Measurements from ENCODE around the gene C6orf62. TPM values are rescaled to one million over a fixed set of nuclear protein-coding genes. Genes with fewer than 3 reads are reported as not detected.

C6orf62 gene
- total RNA-seq, 2 experiments from 2014 or later = 42.3 to 77.4 TPM

GRCh38 chr6:24753545-24753944 is 34.6 kb upstream of the C6orf62 start:
- ChIA-PET POLR2A (interaction anchor here (0.8 to 1.6 kb wide), 4 partner anchors 9 to 169 kb away, joined by 4 to 6 read pairs (median 4); no protein-coding TSS in a partner anchor), CTCF (ENCODE audit: unreplicated experiment) (interaction anchor here (1.2 kb wide), 1 partner anchor 8 kb away, joined by 3 read pairs; no protein-coding TSS in a partner anchor)
- Histone ChIP-seq H3K4me1 (ENCODE audit: insufficient read depth, low read length, poor library complexity, severe bottlenecking) (no peaks in the 10 kb centered on the region), H3K79me2 (ENCODE audit: insufficient read depth, low read depth, low read length) (no peaks in the 10 kb centered on the region), H3K4me2 (ENCODE audit: low read length) (no peak overlapping the region), H3K9me3 (ENCODE audit: low read length) (peaks cover 19% of the 10 kb centered on the region; the same call in 1 of the 2 replicates), H3K4me3 (ENCODE audit: low read depth, low read length, poor library complexity, severe bottlenecking) (no peak overlapping the region), H2AFZ (ENCODE audit: low read length) (no peak overlapping the region), H4K20me1 (ENCODE audit: insufficient read depth, low read length) (no peaks in the 10 kb centered on the region), H3K9me2 (ENCODE audit: insufficient read depth, low read length) (no peaks in the 10 kb centered on the region), H3K27ac (ENCODE audit: low read depth, low read length, poor library complexity, severe bottlenecking) (no peak overlapping the region), H3K36me3 (ENCODE audit: insufficient read depth, low read length) (no peaks in the 10 kb centered on the region)
- no peak for DNase-seq (ENCODE audit: low spot score)
- TF ChIP-seq CTCF (conservative IDR thresholded peaks at IDR 0.05; ENCODE audit: low read length) = no peak
- TF ChIP-seq EZH2phosphoT487 (IDR thresholded peaks at IDR 0.05; ENCODE audit: borderline replicate concordance, low read depth, low read length) = no peak
- BruUV-seq (replicated peaks) = no TSS peak
- intact Hi-C loops (cut with micrococcal nuclease; ENCODE audit: unreplicated experiment) = no loop called here

DNA sequence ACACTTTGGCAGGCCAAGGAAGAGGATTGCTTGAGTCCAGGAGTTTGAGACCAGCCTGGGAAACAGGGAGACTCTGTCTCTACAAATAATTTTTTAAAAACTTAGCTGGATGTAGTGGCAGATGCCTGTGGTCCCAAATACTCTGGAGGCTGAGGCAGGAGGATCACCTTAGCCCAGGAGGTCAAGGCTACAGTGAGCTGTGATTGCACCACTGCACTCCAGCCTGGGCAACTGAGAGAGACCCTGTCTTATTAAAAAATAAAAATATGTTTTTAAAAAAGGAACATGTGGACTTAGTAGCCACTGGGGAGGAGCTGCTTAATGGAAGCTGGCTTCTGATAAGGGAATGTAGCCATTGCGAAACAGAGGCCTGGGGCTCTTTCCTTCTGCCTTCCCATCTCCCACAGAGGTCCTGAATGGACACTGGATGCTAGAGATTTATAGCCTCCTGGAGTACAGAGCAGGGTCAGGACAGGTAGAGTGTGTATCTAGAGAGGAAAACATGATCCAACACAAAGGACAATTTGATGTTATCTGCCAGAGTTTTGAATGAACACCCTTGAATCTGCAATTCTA is 34.1 kb upstream of the C6orf62 start:
- no peak overlapping the region for H2AFZ ChIP-seq (ENCODE audit: low read length)
- H3K4me3 ChIP-seq (ENCODE audit: low read depth, low read length, poor library complexity, severe bottlenecking) = no peak overlapping the region
- BruUV-seq (replicated peaks) = no TSS peak

More for the DNA sequence above, 34.1 kb upstream of the C6orf62 start:
- no peak for DNase-seq (ENCODE audit: low spot score)
- H3K4me1 ChIP-seq (ENCODE audit: insufficient read depth, low read length, poor library complexity, severe bottlenecking) = no peaks in the 10 kb centered on the region
- H3K9me2 ChIP-seq (ENCODE audit: insufficient read depth, low read length) = no peaks in the 10 kb centered on the region
- intact Hi-C loops (cut with micrococcal nuclease; ENCODE audit: unreplicated experiment) = no loop called here
- ChIA-PET POLR2A (interaction anchor here (0.7 to 1.6 kb wide), 5 partner anchors 8 to 168 kb away, joined by 4 to 6 read pairs (median 5); no protein-coding TSS in a partner anchor), CTCF (ENCODE audit: unreplicated experiment) (interaction anchor here (1.2 kb wide), 1 partner anchor 8 kb away, joined by 3 read pairs; no protein-coding TSS in a partner anchor)
- no peak for TF ChIP-seq CTCF (conservative IDR thresholded peaks at IDR 0.05; ENCODE audit: low read length)
- no peak for TF ChIP-seq EZH2phosphoT487 (IDR thresholded peaks at IDR 0.05; ENCODE audit: borderline replicate concordance, low read depth, low read length)
- H3K27ac ChIP-seq (ENCODE audit: low read depth, low read length, poor library complexity, severe bottlenecking) = no peak overlapping the region
- H3K4me2 ChIP-seq (ENCODE audit: low read length) = no peak overlapping the region
- H3K36me3 ChIP-seq (ENCODE audit: insufficient read depth, low read length) = no peaks in the 10 kb centered on the region
- H4K20me1 ChIP-seq (ENCODE audit: insufficient read depth, low read length) = no peaks in the 10 kb centered on the region
- H3K79me2 ChIP-seq (ENCODE audit: insufficient read depth, low read depth, low read length) = no peaks in the 10 kb centered on the region
- H3K9me3 ChIP-seq (ENCODE audit: low read length) = peaks cover 19% of the 10 kb centered on the region; the same call in 1 of the 2 replicates
